H1 (cell line): ENCODE results near the gene CLTCL1. TPM values are rescaled to one million over a fixed set of nuclear protein-coding genes. Genes with fewer than 3 reads are reported as not detected.

ENCODE experiments used
- CTCF ChIA-PET: fragments of 300-600 bp; sonication (Branson Sonifier 250); formaldehyde crosslinking; loops from one replicate; lab custom pipeline; 2021; ENCODE audit not compliant: partially characterized antibody; lab: Charles Lee
- POLR2A ChIA-PET: fragments of 300-600 bp; sonication (Branson Sonifier 250); formaldehyde crosslinking; loops from one replicate; lab custom pipeline; 2021; ENCODE audit warnings: inconsistent platforms; ENCODE audit not compliant: partially characterized antibody; lab: Charles Lee
- DNase-seq, 2 experiments: peaks; one replicate each; pipeline versions ENCODE4 v3.0.0 to v3.0.0-alpha.2; 2010 to 2022; ENCODE audit warnings: low spot score in 2 of 2, low read depth in 1 of 2, mixed read lengths in 1 of 2
- FAIRE-seq: peaks from 2 replicates; lab custom pipeline; 2011; peaks lifted over from hg19 to GRCh38; lab: Jason Lieb, UNC
- H2AFZ ChIP-seq: 2 replicates; pipeline ENCODE4 v1.8.1; 2012; ENCODE audit warnings: low read length, inconsistent platforms
- H2AK5ac ChIP-seq: 2 replicates; pipeline ENCODE4 v1.6.1; 2013; ENCODE audit warnings: low read depth, low read length
- H2BK120ac ChIP-seq: replicated peaks from 2 replicates; pipeline ENCODE3; 2013; ENCODE audit warnings: low read depth, low read length, inconsistent platforms
- H2BK12ac ChIP-seq: 2 replicates; pipeline ENCODE4 v1.6.1; 2013; ENCODE audit warnings: low read depth, low read length
- H2BK15ac ChIP-seq: 2 replicates; pipeline ENCODE4 v1.6.1; 2013; ENCODE audit warnings: low read length
- H2BK20ac ChIP-seq: 2 replicates; pipeline ENCODE4 v1.6.1; 2013; ENCODE audit warnings: low read length
- H2BK5ac ChIP-seq: 2 replicates; pipeline ENCODE4 v1.6.1; 2013; ENCODE audit warnings: low read depth, low read length
- H3K14ac ChIP-seq: 2 replicates; pipeline ENCODE4 v1.6.1; 2013; ENCODE audit warnings: inconsistent platforms; ENCODE audit not compliant: insufficient read length
- H3K18ac ChIP-seq: 2 replicates; pipeline ENCODE4 v1.6.1; 2013; ENCODE audit warnings: low read length; ENCODE audit errors: extremely low read depth
- H3K23ac ChIP-seq: 2 replicates; pipeline ENCODE4 v1.6.1; 2013; ENCODE audit warnings: inconsistent platforms; ENCODE audit not compliant: insufficient read length
- H3K23me2 ChIP-seq: 2 replicates; pipeline ENCODE4 v1.6.1; 2013; ENCODE audit warnings: low read depth, low read length
- H3K27ac ChIP-seq: 2 replicates; pipeline ENCODE4 v1.6.1; 2011; ENCODE audit warnings: low read depth, low read length, inconsistent platforms
- H3K27me3 ChIP-seq, 4 experiments: replicated peaks in 1 of 4; 1 replicate in 1 of 4; 2 replicates in 3 of 4; pipeline versions ENCODE4 v1.6.1 to v1.8.1; 2011 to 2013; ENCODE audit warnings: low read length in 3 of 4, mild to moderate bottlenecking in 3 of 4, inconsistent platforms in 2 of 4, mixed read lengths in 2 of 4, moderate library complexity in 1 of 4; ENCODE audit not compliant: control insufficient read depth in 3 of 4, insufficient read depth in 3 of 4; ENCODE audit errors: extremely low read depth in 1 of 4
- H3K36me3 ChIP-seq, 4 experiments: 2 replicates each; pipeline versions ENCODE4 v1.6.1 to v1.8.1; 2011 to 2013; ENCODE audit warnings: mild to moderate bottlenecking in 4 of 4, low read length in 3 of 4, moderate library complexity in 2 of 4, control low read depth in 1 of 4, inconsistent platforms in 1 of 4; ENCODE audit not compliant: insufficient read depth in 4 of 4, control insufficient read depth in 2 of 4
- H3K4ac ChIP-seq: replicated peaks from 2 replicates; pipeline ENCODE3; 2013; ENCODE audit warnings: low read length, low read depth, mixed read lengths, inconsistent platforms; ENCODE audit not compliant: insufficient read length
- H3K4me1 ChIP-seq, 4 experiments: replicated peaks in 1 of 4; 1 replicate in 1 of 4; 2 replicates in 3 of 4; pipeline versions ENCODE4 v1.6.1 to v1.8.1; 2011 to 2013; ENCODE audit warnings: low read length in 3 of 4, inconsistent platforms in 2 of 4, mixed read lengths in 1 of 4; ENCODE audit not compliant: insufficient read depth in 4 of 4, control insufficient read depth in 3 of 4
- H3K4me2 ChIP-seq, 2 experiments: 2 replicates each; pipeline versions ENCODE4 v1.6.1 to v1.8.1; 2011 to 2013; ENCODE audit warnings: low read depth in 2 of 2, low read length in 2 of 2, control low read depth in 1 of 2, inconsistent platforms in 1 of 2, mild to moderate bottlenecking in 1 of 2; ENCODE audit not compliant: insufficient read depth in 1 of 2
- H3K4me3 ChIP-seq, 4 experiments: fragments of 200-600, 300-600 bp in 1 of 4; sonication (generic), shearing (Covaris generic), sonication (Bioruptor Twin) in 1 of 4; 2 replicates each; pipeline versions ENCODE4 v1.5.1 to v1.8.1; 2011 to 2016; ENCODE audit warnings: low read length in 4 of 4, low read depth in 3 of 4, control low read depth in 2 of 4, inconsistent platforms in 2 of 4, mild to moderate bottlenecking in 2 of 4, mixed read lengths in 1 of 4, moderate library complexity in 1 of 4; ENCODE audit not compliant: insufficient read depth in 2 of 4; ENCODE audit errors: extremely low read depth in 1 of 4
- H3K56ac ChIP-seq: replicated peaks from 2 replicates; pipeline ENCODE3; 2013; ENCODE audit warnings: low read depth, mild to moderate bottlenecking, mixed read lengths, low read length, inconsistent platforms; ENCODE audit not compliant: insufficient read length
- H3K79me1 ChIP-seq: 2 replicates; pipeline ENCODE4 v1.6.1; 2013; ENCODE audit warnings: low read depth, low read length, control low read depth
- H3K79me2 ChIP-seq, 2 experiments: 2 replicates each; pipeline versions ENCODE4 v1.6.1 to v1.8.1; 2012 to 2013; ENCODE audit warnings: low read length in 2 of 2, mild to moderate bottlenecking in 2 of 2, inconsistent platforms in 1 of 2; ENCODE audit not compliant: insufficient read depth in 2 of 2, control insufficient read depth in 1 of 2
- H3K9ac ChIP-seq, 4 experiments: replicated peaks in 1 of 4; 1 replicate in 1 of 4; 2 replicates in 3 of 4; pipeline versions ENCODE4 v1.6.1 to v1.8.1; 2011 to 2013; ENCODE audit warnings: low read depth in 3 of 4, low read length in 3 of 4, control low read depth in 2 of 4, mild to moderate bottlenecking in 2 of 4, moderate library complexity in 2 of 4, inconsistent platforms in 1 of 4; ENCODE audit errors: extremely low read depth in 1 of 4
- H3K9me3 ChIP-seq, 2 experiments: 2 replicates each; pipeline versions ENCODE4 v1.6.1 to v1.8.1; 2012 to 2013; ENCODE audit warnings: mild to moderate bottlenecking in 2 of 2, moderate library complexity in 2 of 2, control low read depth in 1 of 2, inconsistent platforms in 1 of 2, low read depth in 1 of 2, low read length in 1 of 2, mixed read lengths in 1 of 2; ENCODE audit not compliant: insufficient read depth in 2 of 2
- H4K20me1 ChIP-seq, 2 experiments: replicated peaks in 1 of 2; 2 replicates each; pipeline versions ENCODE3 to v1.8.1; 2011 to 2013; ENCODE audit warnings: inconsistent platforms in 2 of 2, low read length in 2 of 2, mild to moderate bottlenecking in 1 of 2; ENCODE audit not compliant: insufficient read depth in 2 of 2, control insufficient read depth in 1 of 2
- H4K5ac ChIP-seq: 2 replicates; pipeline ENCODE4 v1.6.1; 2013; ENCODE audit warnings: low read length, low read depth, mixed read lengths, inconsistent platforms; ENCODE audit not compliant: insufficient read length
- H4K8ac ChIP-seq: 2 replicates; pipeline ENCODE4 v1.8.0; 2013; ENCODE audit warnings: mild to moderate bottlenecking, moderate library complexity, low read length, inconsistent platforms; ENCODE audit not compliant: insufficient read depth; ENCODE audit errors: extremely low read depth
- H4K91ac ChIP-seq: replicated peaks from 2 replicates; pipeline ENCODE3; 2013; ENCODE audit warnings: low read length, mixed read lengths, inconsistent platforms; ENCODE audit not compliant: insufficient read length
- BACH1 ChIP-seq: IDR thresholded peaks from 2 replicates; pipeline ENCODE4 v1.6.1; 2012; ENCODE audit warnings: low read length, improper control_type of control experiment
- BRCA1 ChIP-seq: IDR thresholded peaks from 2 replicates; pipeline ENCODE4 v1.6.1; 2012; ENCODE audit warnings: low read depth, low read length, improper control_type of control experiment
- CHD1 ChIP-seq: IDR thresholded peaks from 2 replicates; pipeline ENCODE4 v1.6.1; 2012; ENCODE audit warnings: low read depth, low read length, improper control_type of control experiment
- EZH2 ChIP-seq: fragments of 200-600 bp; sonication (generic); IDR thresholded peaks from 2 replicates; pipeline ENCODE4 v1.7.1; 2012; ENCODE audit warnings: low read depth, mild to moderate bottlenecking, moderate library complexity, low read length, inconsistent platforms; ENCODE audit not compliant: severe bottlenecking
- GTF2F1 ChIP-seq: IDR thresholded peaks from 2 replicates; pipeline ENCODE4 v1.6.1; 2012; ENCODE audit warnings: low read depth, low read length, improper control_type of control experiment, borderline replicate concordance
- KDM4A ChIP-seq: IDR thresholded peaks from one replicate; pipeline ENCODE4 v1.7.1; 2012; ENCODE audit warnings: low read depth, mild to moderate bottlenecking, moderate library complexity, low read length, inconsistent platforms; ENCODE audit not compliant: severe bottlenecking
- POLR2A ChIP-seq, 2 experiments: IDR thresholded peaks; 1 replicate in 1 of 2; 2 replicates in 1 of 2; pipeline ENCODE4 v1.6.1; 2011; ENCODE audit warnings: low read depth in 2 of 2, low read length in 2 of 2, mild to moderate bottlenecking in 2 of 2; ENCODE audit errors: control extremely low read depth in 1 of 2
- RAD21 ChIP-seq, 2 experiments: IDR thresholded peaks in 1 of 2; conservative IDR thresholded peaks in 1 of 2; 2 replicates each; pipeline ENCODE4 v1.6.1; 2011; ENCODE audit warnings: low read depth in 2 of 2, low read length in 2 of 2, improper control_type of control experiment in 1 of 2, inconsistent platforms in 1 of 2, mild to moderate bottlenecking in 1 of 2, moderate library complexity in 1 of 2
- RBBP5 ChIP-seq: IDR thresholded peaks from 2 replicates; pipeline ENCODE4 v1.7.1; 2012; ENCODE audit warnings: low read depth, mild to moderate bottlenecking, inconsistent platforms, low read length, moderate library complexity, borderline replicate concordance
- RNF2 ChIP-seq: fragments of 200-900, 300-1000 bp; sonication (generic); IDR thresholded peaks from 2 replicates; pipeline ENCODE4 v1.7.1; 2016; ENCODE audit warnings: borderline replicate concordance, low read depth, mild to moderate bottlenecking, antibody characterized with exemption, low read length; ENCODE audit not compliant: poor library complexity, severe bottlenecking; ENCODE audit errors: missing control alignments
- SIRT6 ChIP-seq: IDR thresholded peaks from one replicate; pipeline ENCODE4 v1.7.1; 2012; ENCODE audit warnings: low read length, inconsistent platforms
- SP1 ChIP-seq: IDR thresholded peaks from 2 replicates; pipeline ENCODE4 v1.6.1; 2011; ENCODE audit warnings: low read depth, low read length
- SRF ChIP-seq: IDR thresholded peaks from 2 replicates; pipeline ENCODE4 v1.6.1; 2011; ENCODE audit warnings: mild to moderate bottlenecking, low read depth, low read length, moderate library complexity
- WGBS, 2 experiments: shearing (Covaris generic) in 1 of 2; methylation state at CpG; one replicate each; pipeline versions ENCODE4 v1.1.6 to v1.1.7; 2013 to 2015; ENCODE audit warnings: low lambda C conversion rate in 2 of 2, mixed read lengths in 2 of 2, inconsistent platforms in 1 of 2, low coverage in 1 of 2, missing lambda C conversion rate in 1 of 2; ENCODE audit not compliant: insufficient replicate concordance in 2 of 2, insufficient coverage in 1 of 2, insufficient read length in 1 of 2; ENCODE audit errors: extremely low coverage in 1 of 2, missing lambda C conversion rate in 1 of 2; 5-methylcytosine and 5-hydroxymethylcytosine counted together
- polyA plus RNA-seq, 7 experiments: library from polyadenylated mRNA; depleted of rRNA in 3 of 7; stranded (reverse) in 5 of 7; unstranded in 2 of 7; fragments of >200 nt in 5 of 7; fragments of 200-250 nt in 2 of 7; gene quantifications; 1 replicate in 5 of 7; 2 replicates in 1 of 7; 4 replicates in 1 of 7; pipeline versions ENCODE4 v1.2.1 to v1.2.3, GENCODE V29; 2011 to 2013; ENCODE audit warnings: missing spikeins in 2 of 7, mixed read lengths in 2 of 7
- total RNA-seq: library from RNA; stranded (reverse); fragmentation: NEBNext Ultra II Directional; extraction: Animal tissue kit (Norgen Biotek cat#: 25700); gene quantifications from 2 replicates; pipeline ENCODE4 v1.2.1, GENCODE V29; 2021

CLTCL1 gene
- total and polyA plus RNA-seq, 2 of the 8 experiments (the other 6 are each of a cell fraction or from before 2014, with no cell fraction given) = 12.4 to 17.0 TPM

DNA sequence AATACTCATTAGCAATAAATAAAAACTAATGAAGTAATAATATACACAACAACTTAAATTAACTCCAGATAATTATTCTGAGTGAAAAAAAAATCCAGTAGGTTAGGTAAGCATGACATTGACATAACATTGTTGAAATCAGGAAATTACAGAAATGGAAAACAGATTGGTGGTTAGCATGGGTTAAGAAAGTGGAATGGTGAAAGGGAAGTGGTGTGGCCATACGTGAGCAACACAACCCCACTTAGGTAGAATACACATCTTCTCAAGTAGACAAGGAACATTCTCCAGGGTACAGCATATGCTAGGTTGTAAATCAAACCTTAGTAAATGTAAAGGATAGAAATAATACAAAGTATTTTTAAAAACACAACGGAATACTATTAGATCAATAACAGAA is 30.2 kb upstream of the CLTCL1 start:
- Histone ChIP-seq H3K4me3 (no peak overlapping the region), H4K91ac (no peak overlapping the region)
- TF ChIP-seq GTF2F1 = no peak
- no peak for TF ChIP-seq KDM4A
- TF ChIP-seq RNF2 = no peak
- TF ChIP-seq SRF = no peak
- no peak for TF ChIP-seq RBBP5
- TF ChIP-seq BACH1 = no peak
- TF ChIP-seq POLR2A (IDR thresholded peaks at IDR 0.05; ENCODE audit: control extremely low read depth in 1 of 2, low read depth in 2 of 2, low read length in 2 of 2) = no peak
- TF ChIP-seq SIRT6 = no peak
- TF ChIP-seq EZH2 = no peak
- TF ChIP-seq SP1 = no peak
- TF ChIP-seq RAD21 (IDR thresholded peaks at IDR 0.05 in 1 of 2, conservative IDR thresholded peaks at IDR 0.05 in 1 of 2; ENCODE audit: low read depth in 2 of 2, low read length in 2 of 2) = no peak
- no peak for TF ChIP-seq CHD1
- no peak for TF ChIP-seq BRCA1
- TF ChIP-seq, all 59 proteins: peak for 0
- Histone ChIP-seq H2AK5ac (no peak overlapping the region), H3K9ac (no peak overlapping the region), H4K8ac (no peak overlapping the region), H4K20me1 (no peaks in the 10 kb centered on the region), H3K14ac (no peak overlapping the region), H3K4ac (no peak overlapping the region), H3K4me1 (no peaks in the 10 kb centered on the region), H3K56ac (no peak overlapping the region), H3K36me3 (no peaks in the 10 kb centered on the region), H2BK20ac (no peak overlapping the region), H2BK15ac (no peak overlapping the region), H3K23ac (no peak overlapping the region), H3K4me2 (no peak overlapping the region), H2BK12ac (no peak overlapping the region), H2AFZ (no peak overlapping the region), H3K79me2 (no peaks in the 10 kb centered on the region), H3K79me1 (no peaks in the 10 kb centered on the region), H3K27ac (no peak overlapping the region), H2BK120ac (no peak overlapping the region), H3K23me2 (no peaks in the 10 kb centered on the region), H3K9me3 (peaks cover 17 to 18% of the 10 kb centered on the region in 2 experiments), H3K18ac (no peak overlapping the region), H3K27me3 (no peaks in the 10 kb centered on the region), H4K5ac (no peak overlapping the region), H2BK5ac (no peak overlapping the region)
- no peak for DNase-seq
- ChIA-PET CTCF (no interaction called here), POLR2A (no interaction called here)
- no peak for FAIRE-seq
- WGBS, 2 experiments = 79% methylated on average over 2 of the region's 2 CpGs; no CpG with 5 or more reads in 1 of the 2 experiments
